PC-9 (cell line): ENCODE measurements around the gene ENPP3. TPM values are rescaled to one million over a fixed set of nuclear protein-coding genes. Genes with fewer than 3 reads are reported as not detected.

Experiments used
- BruUV-seq: library from RNA; stranded (reverse); fragments of 400-500 nt; replicated peaks from 2 replicates; lab custom pipeline; 2021; lab: Mats Ljungman, UMichigan
- CTCF ChIA-PET: fragments of 300-600 bp; sonication (Branson Sonifier 250); formaldehyde crosslinking; loops from one replicate; lab custom pipeline; 2022; ENCODE audit warnings: antibody characterized with exemption; lab: Charles Lee
- POLR2A ChIA-PET: fragments of 300-600 bp; sonication (Branson Sonifier 250); formaldehyde crosslinking; loops from one replicate; lab custom pipeline; 2022; ENCODE audit warnings: antibody characterized with exemption; ENCODE audit not compliant: unreplicated experiment; lab: Charles Lee
- DNase-seq, 2 experiments: peaks; one replicate each; pipeline versions ENCODE4 v3.0.0 to v3.0.0-alpha.2; 2015 to 2022; ENCODE audit warnings: mixed read lengths in 1 of 2
- H2AFZ ChIP-seq: fragments of 200-600 bp; sonication (generic); 2 replicates; pipeline ENCODE4 v1.8.1; 2017; ENCODE audit warnings: antibody characterized with exemption
- H3F3A ChIP-seq: fragments of 200-600 bp; sonication (generic); 2 replicates; pipeline ENCODE4 v1.8.1; 2017; ENCODE audit warnings: antibody characterized with exemption, mild to moderate bottlenecking, low read depth; ENCODE audit not compliant: insufficient read depth
- H3K27ac ChIP-seq: fragments of 200-600 bp; sonication (generic); 2 replicates; pipeline ENCODE4 v1.6.1; 2016; ENCODE audit warnings: mixed run types
- H3K27me3 ChIP-seq: fragments of 200-600 bp; sonication (generic); 2 replicates; pipeline ENCODE4 v1.6.1; 2016; ENCODE audit warnings: low read depth, mixed run types; ENCODE audit not compliant: insufficient read depth
- H3K36me3 ChIP-seq: fragments of 200-600 bp; sonication (generic); 2 replicates; pipeline ENCODE4 v1.6.1; 2016; ENCODE audit warnings: low read depth, mixed run types
- H3K4me1 ChIP-seq: fragments of 200-600 bp; sonication (generic); replicated peaks from 2 replicates; pipeline ENCODE4 v1.6.1; 2016; ENCODE audit warnings: mixed run types; ENCODE audit not compliant: insufficient read depth
- H3K4me2 ChIP-seq: fragments of 200-600 bp; sonication (generic); 2 replicates; pipeline ENCODE4 v1.6.1; 2017; ENCODE audit warnings: mixed run types
- H3K4me3 ChIP-seq: fragments of 200-600 bp; sonication (generic); 2 replicates; pipeline ENCODE4 v1.6.1; 2016; ENCODE audit warnings: mixed run types
- H3K79me2 ChIP-seq: fragments of 200-600 bp; sonication (generic); 2 replicates; pipeline ENCODE4 v1.6.1; 2017; ENCODE audit warnings: low read depth, mixed run types
- H3K9me2 ChIP-seq: fragments of 200-600 bp; sonication (generic); 2 replicates; pipeline ENCODE4 v1.8.1; 2017; ENCODE audit warnings: mild to moderate bottlenecking; ENCODE audit not compliant: insufficient read depth
- H3K9me3 ChIP-seq: fragments of 200-600 bp; sonication (generic); 2 replicates; pipeline ENCODE4 v1.8.1; 2016; ENCODE audit warnings: low read depth; ENCODE audit not compliant: insufficient read depth
- H4K20me1 ChIP-seq: fragments of 200-600 bp; sonication (generic); 2 replicates; pipeline ENCODE4 v1.8.1; 2017; ENCODE audit not compliant: insufficient read depth
- CTCF ChIP-seq: fragments of 200-600 bp; sonication (generic); conservative IDR thresholded peaks from 2 replicates; pipeline ENCODE4 v1.6.1; 2017; ENCODE audit warnings: mixed run types, antibody characterized with exemption, mild to moderate bottlenecking, moderate library complexity
- EZH2 ChIP-seq: fragments of 200-600 bp; sonication (generic); IDR thresholded peaks from 2 replicates; pipeline ENCODE4 v1.8.0; 2017; ENCODE audit warnings: antibody characterized with exemption, low read depth
- intact Hi-C: fragments of 100-400 bp; cut with micrococcal nuclease; formaldehyde crosslinking; loops from one replicate; pipeline ENCODE4 v1.10.0; 2022; ENCODE audit not compliant: unreplicated experiment
- total RNA-seq: library from RNA; stranded (reverse); gene quantifications from 2 replicates; pipeline ENCODE4 v1.2.3, GENCODE V29; 2021

ENPP3 gene
- total RNA-seq, 1 experiment from 2014 or later: not detected

- intact Hi-C loops: no loop called here
- H3K9me3 ChIP-seq: no peaks in the 10 kb centered on the region
- no peaks in the 10 kb centered on the region for H4K20me1 ChIP-seq
- no peaks in the 10 kb centered on the region for H3F3A ChIP-seq
- BruUV-seq: no TSS peak
- no peaks in the 10 kb centered on the region for H3K27me3 ChIP-seq
- H3K36me3 ChIP-seq: no peaks in the 10 kb centered on the region
- CTCF ChIA-PET: no interaction called here
- POLR2A ChIA-PET: interaction anchor here (0.6 kb wide), 1 partner anchor 578 kb away, joined by 4 read pairs; no protein-coding TSS in a partner anchor
- no peaks in the 10 kb centered on the region for H3K79me2 ChIP-seq
- no peak overlapping the region for H3K4me2 ChIP-seq
- no peak overlapping the region for H3K27ac ChIP-seq
- no peak for DNase-seq
- H3K9me2 ChIP-seq: no peaks in the 10 kb centered on the region
- TF ChIP-seq EZH2: no peak
- TF ChIP-seq CTCF: no peak
- no peaks in the 10 kb centered on the region for H3K4me1 ChIP-seq
- no peak overlapping the region for H2AFZ ChIP-seq
- no peak overlapping the region for H3K4me3 ChIP-seq
Observed at GRCh38 chr6:131773284-131773950, 136.3 kb downstream of the ENPP3 start.

GRCh38 chr6:131775886-131776285, 138.8 kb downstream of the ENPP3 start:
- ChIA-PET POLR2A (no interaction called here), CTCF (no interaction called here)
- Histone ChIP-seq H3K27ac (no peak overlapping the region), H3K4me1 (no peaks in the 10 kb centered on the region), H4K20me1 (no peaks in the 10 kb centered on the region), H2AFZ (no peak overlapping the region), H3K9me2 (no peaks in the 10 kb centered on the region), H3K9me3 (no peaks in the 10 kb centered on the region), H3K4me2 (no peak overlapping the region), H3K36me3 (no peaks in the 10 kb centered on the region), H3K27me3 (no peaks in the 10 kb centered on the region), H3K79me2 (no peaks in the 10 kb centered on the region), H3F3A (no peaks in the 10 kb centered on the region), H3K4me3 (no peak overlapping the region)
- intact Hi-C loops: no loop called here
- no peak for TF ChIP-seq CTCF
- no peak for TF ChIP-seq EZH2
- BruUV-seq: no TSS peak
- no peak for DNase-seq

- no peaks in the 10 kb centered on the region for H3F3A ChIP-seq
- H3K4me1 ChIP-seq: no peaks in the 10 kb centered on the region
- H3K9me2 ChIP-seq: no peaks in the 10 kb centered on the region
- no TSS peak for BruUV-seq
- no peak overlapping the region for H3K4me2 ChIP-seq
- intact Hi-C loops: no loop called here
- H3K9me3 ChIP-seq: no peaks in the 10 kb centered on the region
- TF ChIP-seq CTCF: no peak
- no peak for TF ChIP-seq EZH2
- POLR2A ChIA-PET: no interaction called here
- H3K27me3 ChIP-seq: no peaks in the 10 kb centered on the region
- no peak for DNase-seq
- H3K27ac ChIP-seq: no peak overlapping the region
- CTCF ChIA-PET: no interaction called here
- H3K4me3 ChIP-seq: no peak overlapping the region
- H2AFZ ChIP-seq: no peak overlapping the region
- no peaks in the 10 kb centered on the region for H3K36me3 ChIP-seq
- no peaks in the 10 kb centered on the region for H4K20me1 ChIP-seq
- no peaks in the 10 kb centered on the region for H3K79me2 ChIP-seq
Observed at GRCh38 chr6:131776985-131777384, 139.9 kb downstream of the ENPP3 start.
